GM12878 (cell line): ENCODE data around the gene AP1G2.

Experiments used
- EZH2 ChIP-seq: IDR thresholded peaks from 2 replicates; pipeline ENCODE4 v1.6.1; 2012; ENCODE audit warnings: low read depth, mild to moderate bottlenecking, control low read depth, inconsistent platforms, low read length, borderline replicate concordance; ENCODE audit not compliant: control insufficient read depth
- MTA2 ChIP-seq: fragments of 450-650 bp; IDR thresholded peaks from 2 replicates; pipeline ENCODE4 v1.6.1; 2016; ENCODE audit warnings: low read depth, mild to moderate bottlenecking, moderate library complexity
- SIX5 ChIP-seq: IDR thresholded peaks from 2 replicates; pipeline ENCODE4 v1.6.1; 2011; ENCODE audit warnings: mild to moderate bottlenecking, low read depth, low read length, moderate library complexity; ENCODE audit not compliant: severe bottlenecking
- ZBTB11 ChIP-seq: fragments of 450-650 bp; formaldehyde crosslinking; IDR thresholded peaks from 2 replicates; pipeline ENCODE4 v1.5.0; 2022; ENCODE audit warnings: mild to moderate bottlenecking, missing genetic modification characterization
- TF ChIP-seq, protein P1 (sequence below), 3 experiments: IDR thresholded peaks in 2 of 3; conservative IDR thresholded peaks in 1 of 3; 2 replicates each; pipeline ENCODE4 v1.5.1; 2011; ENCODE audit warnings: low read depth in 3 of 3, low read length in 3 of 3, mild to moderate bottlenecking in 3 of 3, control low read depth in 2 of 3, moderate library complexity in 2 of 3, inconsistent platforms in 1 of 3, mixed read lengths in 1 of 3; ENCODE audit not compliant: control insufficient read depth in 2 of 3, insufficient read depth in 1 of 3; ENCODE audit errors: extremely low read depth in 1 of 3

- TF ChIP-seq, protein P1, sequence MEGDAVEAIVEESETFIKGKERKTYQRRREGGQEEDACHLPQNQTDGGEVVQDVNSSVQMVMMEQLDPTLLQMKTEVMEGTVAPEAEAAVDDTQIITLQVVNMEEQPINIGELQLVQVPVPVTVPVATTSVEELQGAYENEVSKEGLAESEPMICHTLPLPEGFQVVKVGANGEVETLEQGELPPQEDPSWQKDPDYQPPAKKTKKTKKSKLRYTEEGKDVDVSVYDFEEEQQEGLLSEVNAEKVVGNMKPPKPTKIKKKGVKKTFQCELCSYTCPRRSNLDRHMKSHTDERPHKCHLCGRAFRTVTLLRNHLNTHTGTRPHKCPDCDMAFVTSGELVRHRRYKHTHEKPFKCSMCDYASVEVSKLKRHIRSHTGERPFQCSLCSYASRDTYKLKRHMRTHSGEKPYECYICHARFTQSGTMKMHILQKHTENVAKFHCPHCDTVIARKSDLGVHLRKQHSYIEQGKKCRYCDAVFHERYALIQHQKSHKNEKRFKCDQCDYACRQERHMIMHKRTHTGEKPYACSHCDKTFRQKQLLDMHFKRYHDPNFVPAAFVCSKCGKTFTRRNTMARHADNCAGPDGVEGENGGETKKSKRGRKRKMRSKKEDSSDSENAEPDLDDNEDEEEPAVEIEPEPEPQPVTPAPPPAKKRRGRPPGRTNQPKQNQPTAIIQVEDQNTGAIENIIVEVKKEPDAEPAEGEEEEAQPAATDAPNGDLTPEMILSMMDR (IDR thresholded peaks at IDR 0.05 in 2 of 3, conservative IDR thresholded peaks at IDR 0.05 in 1 of 3; ENCODE audit: control insufficient read depth in 2 of 3, extremely low read depth in 1 of 3, insufficient read depth in 1 of 3, low read depth in 3 of 3, low read length in 3 of 3) = no peak
- TF ChIP-seq ZBTB11 (CRISPR knock-in tag) (no peak), EZH2 (no peak), MTA2 (no peak), SIX5 (no peak)
Measured at GRCh38 chr14:23550812-23551265, 16.8 kb downstream of the AP1G2 start.
